Naive thymus-derived CD8-positive, alpha-beta T cell (primary cell): ENCODE data around the gene TNFRSF1A. TPM values are rescaled to one million over a fixed set of nuclear protein-coding genes. Genes with fewer than 3 reads are reported as not detected.

ENCODE experiments used
- ATAC-seq, 2 donors: fragments of 150-1000 bp; cut with Tn5 transposase in 1 of 2; sonication (Bioruptor Pico), chemical (Tn5 transposase) in 1 of 2; 1 replicate in 1 of 2; 2 replicates in 1 of 2; pipeline ENCODE4 v1.10.0; 2021; ENCODE audit warnings: mild to moderate bottlenecking in 2 of 2, moderate library complexity in 2 of 2
- POLR2A ChIA-PET: fragments of 350-600 bp; sonication (Branson Sonifier 250); formaldehyde crosslinking; loops from one replicate; lab custom pipeline; 2021; ENCODE audit warnings: antibody characterized with exemption; lab: Charles Lee
- DNase-seq, 10 donors: peaks; one replicate each; pipeline versions ENCODE4 v3.0.0 to v3.0.0-alpha.2; 2020 to 2022
- H3K27ac Mint-ChIP-seq, 10 donors: one replicate each; pipeline ENCODE4 v1.8.0; 2020 to 2022; ENCODE audit warnings: mild to moderate bottlenecking in 10 of 10, mixed read lengths in 10 of 10, moderate library complexity in 4 of 10, inconsistent platforms in 1 of 10
- H3K27me3 Mint-ChIP-seq, 5 donors: one replicate each; pipeline ENCODE4 v1.8.0; 2021 to 2022; ENCODE audit warnings: mixed read lengths in 5 of 5
- H3K36me3 Mint-ChIP-seq, 3 donors: one replicate each; pipeline ENCODE4 v1.8.0; 2020 to 2022; ENCODE audit warnings: mixed read lengths in 3 of 3, mild to moderate bottlenecking in 2 of 3, inconsistent platforms in 1 of 3
- H3K4me1 Mint-ChIP-seq, 4 donors: one replicate each; pipeline ENCODE4 v1.8.0; 2021 to 2022; ENCODE audit warnings: mixed read lengths in 4 of 4
- H3K4me3 Mint-ChIP-seq, 10 donors: one replicate each; pipeline ENCODE4 v1.8.0; 2020 to 2022; ENCODE audit warnings: mild to moderate bottlenecking in 10 of 10, mixed read lengths in 10 of 10, moderate library complexity in 6 of 10, inconsistent platforms in 1 of 10
- H3K9me3 Mint-ChIP-seq, 9 donors: one replicate each; pipeline ENCODE4 v1.8.0; 2020 to 2022; ENCODE audit warnings: mixed read lengths in 9 of 9, mild to moderate bottlenecking in 3 of 9, inconsistent platforms in 1 of 9, moderate library complexity in 1 of 9
- polyA plus RNA-seq, 3 donors: library from polyadenylated mRNA; unstranded; fragments of 300-500 nt; fragmentation: Illumina TruSeq; gene quantifications; one replicate each; pipeline ENCODE4 v1.2.3, GENCODE V29; 2021
- total RNA-seq, 8 experiments: library from RNA in 2 of 8; stranded (reverse) in 2 of 8; gene quantifications; one replicate each; pipeline ENCODE4 v1.2.3 and lab custom pipeline; 2021 to 2026

TNFRSF1A gene
- total and polyA plus RNA-seq, 5 experiments from 2014 or later: 19.5 to 97.6 (median 43.7) TPM

DNA sequence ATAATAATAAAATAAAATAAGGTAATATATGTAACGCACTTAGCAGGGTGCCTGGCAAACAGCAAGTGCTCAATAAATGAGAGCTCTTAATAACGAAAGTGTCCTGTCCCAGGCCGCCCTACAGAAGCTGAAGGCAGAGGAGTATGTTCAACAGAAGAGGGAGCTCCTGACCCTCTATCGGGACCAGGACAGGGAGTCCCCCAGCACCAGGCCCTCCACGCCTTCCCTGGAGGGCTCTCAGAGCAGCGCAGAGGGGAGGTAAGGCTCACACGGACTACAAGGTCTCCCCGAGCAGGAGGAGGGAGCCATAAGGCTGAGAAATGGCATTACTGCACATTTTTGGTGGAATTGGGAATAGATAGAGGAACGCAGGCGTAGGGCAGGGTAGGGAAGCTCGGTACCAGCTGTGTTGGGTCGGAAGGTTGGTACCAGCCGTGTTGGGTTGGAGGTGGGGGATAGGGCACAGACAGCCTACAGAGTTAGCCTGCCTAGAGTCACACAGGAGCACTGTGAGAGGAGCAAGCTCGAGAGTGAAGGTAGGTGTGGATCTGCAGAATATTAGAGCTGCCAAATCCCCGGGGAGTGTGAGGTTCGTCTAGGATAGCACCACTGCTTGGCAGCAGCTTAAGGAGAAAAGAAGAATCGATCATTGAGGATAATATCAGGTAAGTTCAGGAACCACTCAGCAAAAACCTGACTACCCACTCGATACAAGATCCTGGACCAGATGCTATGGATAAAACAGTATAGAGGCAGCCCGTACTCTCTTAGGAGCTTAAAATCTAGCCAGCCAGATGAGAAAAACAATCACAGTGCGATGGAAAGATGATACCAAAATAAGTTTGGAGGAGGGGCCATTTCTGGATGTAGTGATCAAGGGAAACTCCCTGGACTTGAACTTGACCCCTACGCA is 15.3 kb downstream of the TNFRSF1A start:
- DNase-seq (peak in 1 of 10 donors; percentile 27), ATAC-seq (peak; percentile 23 to 33)
- no peaks in the 10 kb centered on the region for H3K9me3 Mint-ChIP-seq
- peak overlapping the region in 1 of 10 donors; percentile 31 for H3K4me3 Mint-ChIP-seq
- peaks cover 0 to 6% (median 0%) of the 10 kb centered on the region in 5 donors for H3K27me3 Mint-ChIP-seq
- H3K4me1 Mint-ChIP-seq: peaks cover 37 to 70% (median 62%) of the 10 kb centered on the region in 4 donors
- H3K27ac Mint-ChIP-seq: peak overlapping the region; percentile 60 to 92 (median 84)
- POLR2A ChIA-PET: interaction anchor here (0.6 to 1.8 kb wide), 12 partner anchors 9 to 144 kb away, joined by 3 to 9 read pairs (median 4); partner anchors contain the start of genes TAPBPL, TNFRSF1A and VAMP1
- peaks cover 0 to 43% (median 10%) of the 10 kb centered on the region in 3 donors for H3K36me3 Mint-ChIP-seq

DNA sequence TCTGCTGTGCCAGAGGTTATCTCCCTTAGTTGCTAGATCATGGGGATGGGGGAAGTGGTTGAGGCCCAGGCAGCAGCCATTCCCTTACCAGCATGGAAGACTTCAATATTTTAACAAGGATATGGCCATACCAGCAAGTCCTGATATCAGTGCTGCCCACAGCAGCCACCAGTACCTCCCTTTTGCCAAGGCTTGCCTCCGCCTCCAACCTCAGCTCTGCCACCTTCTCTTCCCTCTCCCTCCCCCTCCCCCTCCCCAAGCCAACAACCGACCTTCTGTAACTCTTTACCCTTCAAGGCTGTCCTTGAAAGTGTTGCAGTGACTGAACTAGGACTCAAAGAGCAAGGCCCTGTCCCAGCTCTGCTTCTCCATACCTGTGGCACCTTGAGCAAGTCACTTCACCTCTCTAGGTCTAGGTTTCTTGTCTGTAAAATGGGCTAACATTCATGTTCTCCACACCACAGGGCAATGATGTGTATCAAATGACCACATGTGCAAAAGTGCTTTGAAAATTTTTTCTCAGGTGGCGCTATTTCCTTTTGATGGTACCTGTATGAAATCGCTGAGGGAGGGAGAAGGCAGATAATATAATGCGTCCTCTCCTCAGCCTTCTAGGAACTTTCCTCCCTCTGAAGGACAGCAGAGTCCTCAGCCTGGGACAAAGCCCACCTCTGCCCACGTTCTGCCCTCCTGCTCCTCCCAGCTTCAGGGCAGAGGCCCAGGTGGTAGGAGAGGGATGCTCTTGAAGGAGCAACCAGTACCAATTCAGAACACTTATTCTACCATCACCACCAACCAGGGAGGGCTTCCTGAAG is 16.7 kb downstream of the TNFRSF1A start:
- ATAC-seq: peak in 1 of 2 donors; percentile 11
- Mint-ChIP-seq H3K4me1 (peaks cover 33 to 66% (median 56%) of the 10 kb centered on the region in 4 donors), H3K9me3 (no peaks in the 10 kb centered on the region), H3K27me3 (peaks cover 0 to 5% (median 0%) of the 10 kb centered on the region in 5 donors), H3K27ac (peak overlapping the region; percentile 80 to 94 (median 90)), H3K36me3 (peaks cover 0 to 28% (median 0%) of the 10 kb centered on the region in 3 donors), H3K4me3 (peak overlapping the region in 9 of 10 donors; percentile 4 to 78 (median 66))
- DNase-seq: no peak
- POLR2A ChIA-PET: interaction anchor here (0.9 to 1.7 kb wide), 6 partner anchors 10 to 215 kb away, joined by 3 to 16 read pairs (median 3); partner anchors contain the start of gene MRPL51

DNA sequence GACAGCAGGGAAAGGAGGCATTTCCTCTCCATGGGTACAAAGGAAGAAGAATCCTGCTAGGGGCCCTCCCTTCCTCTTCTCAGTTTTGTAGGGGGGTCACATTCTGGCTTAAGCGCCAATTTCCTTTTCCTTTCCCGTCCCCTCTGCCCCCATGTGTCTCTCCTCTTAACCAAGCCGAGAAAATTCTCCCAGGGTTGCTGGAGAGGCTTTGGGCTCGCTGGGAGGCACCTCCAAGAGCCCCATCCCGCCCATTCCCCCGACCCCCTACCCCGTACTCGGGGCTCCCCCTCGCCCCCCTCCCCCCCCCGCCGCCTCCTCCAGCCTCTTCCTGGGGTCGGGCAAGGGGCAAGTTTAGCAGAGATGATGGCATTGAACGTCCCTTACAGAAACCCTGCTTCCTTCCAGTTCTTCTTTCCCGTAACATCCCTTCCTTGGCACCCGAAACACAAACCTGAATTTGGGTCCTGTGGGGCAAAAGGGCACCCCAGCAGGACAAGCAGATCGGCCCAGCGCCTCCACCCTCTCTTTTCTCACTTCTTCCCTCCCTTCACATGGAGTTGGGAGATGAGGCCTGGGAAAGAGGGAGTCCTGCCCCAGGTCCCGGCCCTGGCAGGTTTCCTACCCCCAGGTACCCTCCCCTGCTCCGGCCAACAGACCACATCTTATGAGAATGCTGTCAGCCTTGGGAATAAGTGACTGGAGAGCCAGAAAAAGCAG is 17.7 kb downstream of the TNFRSF1A start:
- H3K4me3 Mint-ChIP-seq: peak overlapping the region; percentile 75 to 96 (median 84)
- H3K27ac Mint-ChIP-seq: peak overlapping the region; percentile 89 to 96 (median 92)
- H3K4me1 Mint-ChIP-seq: peaks cover 42 to 76% (median 64%) of the 10 kb centered on the region in 4 donors
- DNase-seq (no peak), ATAC-seq (no peak)
- POLR2A ChIA-PET: interaction anchor here (0.6 to 2.7 kb wide), 9 partner anchors 11 to 216 kb away, joined by 3 to 31 read pairs (median 6); partner anchors contain the start of gene MRPL51
- H3K9me3 Mint-ChIP-seq: no peaks in the 10 kb centered on the region
- H3K36me3 Mint-ChIP-seq: peaks cover 0 to 22% (median 0%) of the 10 kb centered on the region in 3 donors
- peaks cover 0 to 10% (median 0%) of the 10 kb centered on the region in 5 donors for H3K27me3 Mint-ChIP-seq

DNA sequence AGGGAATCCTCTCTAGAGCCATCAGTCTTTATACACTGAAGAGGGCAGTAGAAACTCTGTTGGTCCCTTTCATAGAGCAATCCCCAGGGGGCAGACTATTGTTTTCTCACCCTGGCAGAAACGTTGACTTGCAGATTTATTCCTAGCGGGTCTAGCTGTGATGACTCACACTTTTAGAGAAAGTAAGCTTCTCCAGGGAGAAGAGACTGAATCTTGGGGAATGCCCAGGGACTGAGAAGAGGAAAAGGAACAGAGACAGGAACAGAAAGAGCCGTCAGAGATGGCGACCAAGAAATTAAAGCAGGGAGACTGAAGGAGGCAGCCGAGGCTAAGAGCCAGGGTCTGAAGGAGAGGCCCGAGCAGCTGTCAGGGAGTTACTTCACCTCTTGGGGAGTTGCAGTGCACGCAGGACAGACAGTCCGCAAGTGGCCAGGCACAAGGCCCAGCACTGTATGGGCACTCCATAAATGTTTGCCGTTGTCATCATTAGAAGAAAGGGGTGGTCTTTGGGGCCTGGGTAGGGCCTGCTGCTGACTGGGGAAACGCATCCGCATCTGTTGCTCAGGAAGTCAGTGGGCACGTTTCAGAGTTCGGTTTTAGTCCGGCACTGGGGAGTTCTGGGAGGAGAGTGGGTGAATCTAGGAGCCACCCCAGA is 18.4 kb downstream of the TNFRSF1A start:
- Mint-ChIP-seq H3K27me3 (peaks cover 0 to 10% (median 0%) of the 10 kb centered on the region in 5 donors), H3K36me3 (peaks cover 0 to 16% (median 0%) of the 10 kb centered on the region in 3 donors), H3K4me1 (peaks cover 45 to 79% (median 69%) of the 10 kb centered on the region in 4 donors), H3K27ac (peak overlapping the region; percentile 89 to 96 (median 92)), H3K9me3 (no peaks in the 10 kb centered on the region), H3K4me3 (peak overlapping the region; percentile 75 to 96 (median 84))
- peak in 7 of 10 donors; percentile 26 to 61 (median 41) for DNase-seq
- POLR2A ChIA-PET: interaction anchor here (0.6 to 2.7 kb wide), 12 partner anchors 12 to 214 kb away, joined by 3 to 31 read pairs (median 4); no protein-coding TSS in a partner anchor
- ATAC-seq: peak; percentile 82

DNA sequence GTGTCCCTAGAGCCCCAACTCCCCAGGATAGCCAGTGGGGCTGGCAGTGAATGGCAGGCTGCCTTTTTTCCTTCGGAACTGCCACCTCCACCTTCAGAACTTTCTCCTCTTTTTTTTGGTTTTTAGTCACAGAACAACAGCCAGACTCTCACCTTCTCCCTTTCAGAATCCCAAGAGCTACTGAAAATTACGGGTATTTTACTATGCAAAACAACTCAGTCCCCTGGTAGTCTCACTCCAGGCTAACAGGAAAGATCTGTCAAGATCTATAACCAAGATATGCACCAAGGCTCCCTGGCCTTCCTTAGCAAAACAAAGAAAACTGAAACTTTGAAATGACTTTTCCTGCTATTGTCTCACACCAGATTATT is 18.9 kb downstream of the TNFRSF1A start:
- H3K9me3 Mint-ChIP-seq: no peaks in the 10 kb centered on the region
- ATAC-seq (peak in 1 of 2 donors; percentile 15), DNase-seq (no peak)
- peaks cover 0 to 10% (median 0%) of the 10 kb centered on the region in 5 donors for H3K27me3 Mint-ChIP-seq
- H3K4me1 Mint-ChIP-seq: peaks cover 49 to 82% (median 74%) of the 10 kb centered on the region in 4 donors
- H3K4me3 Mint-ChIP-seq: peak overlapping the region; percentile 75 to 96 (median 84)
- H3K27ac Mint-ChIP-seq: peak overlapping the region; percentile 89 to 96 (median 92)
- H3K36me3 Mint-ChIP-seq: peaks cover 0 to 11% (median 0%) of the 10 kb centered on the region in 3 donors
- POLR2A ChIA-PET: interaction anchor here (0.7 to 2.7 kb wide), 11 partner anchors 12 to 215 kb away, joined by 3 to 31 read pairs (median 5); no protein-coding TSS in a partner anchor

DNA sequence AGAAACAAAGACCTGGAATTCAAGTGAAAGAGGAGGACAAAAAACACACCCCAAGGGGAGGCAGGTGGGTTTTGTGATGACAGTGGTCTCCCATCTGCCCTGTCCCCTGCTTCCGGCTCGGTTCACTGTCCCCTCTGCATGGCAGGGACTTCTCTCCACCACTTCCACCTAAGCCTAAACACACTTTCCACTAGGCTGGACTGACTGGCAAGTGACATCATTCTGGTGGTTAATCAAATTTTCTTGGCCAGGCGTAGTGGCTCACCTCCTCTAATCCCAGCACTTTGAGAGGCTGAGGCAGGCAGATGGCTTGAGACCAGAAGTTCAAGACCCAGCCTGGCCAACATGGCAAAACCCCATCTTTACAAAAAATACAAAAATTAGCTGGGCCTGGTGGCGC is 19.5 kb downstream of the TNFRSF1A start:
- Mint-ChIP-seq H3K4me1 (peaks cover 53 to 87% (median 80%) of the 10 kb centered on the region in 4 donors), H3K36me3 (peaks cover 0 to 10% (median 0%) of the 10 kb centered on the region in 3 donors), H3K27me3 (peaks cover 0 to 10% (median 0%) of the 10 kb centered on the region in 5 donors), H3K4me3 (peak overlapping the region in 1 of 10 donors; percentile 44), H3K27ac (peak overlapping the region; percentile 29 to 94 (median 83)), H3K9me3 (no peaks in the 10 kb centered on the region)
- DNase-seq: no peak
- no peak for ATAC-seq
- POLR2A ChIA-PET: interaction anchor here (0.7 to 2.7 kb wide), 7 partner anchors 13 to 215 kb away, joined by 3 to 31 read pairs (median 4); no protein-coding TSS in a partner anchor

DNA sequence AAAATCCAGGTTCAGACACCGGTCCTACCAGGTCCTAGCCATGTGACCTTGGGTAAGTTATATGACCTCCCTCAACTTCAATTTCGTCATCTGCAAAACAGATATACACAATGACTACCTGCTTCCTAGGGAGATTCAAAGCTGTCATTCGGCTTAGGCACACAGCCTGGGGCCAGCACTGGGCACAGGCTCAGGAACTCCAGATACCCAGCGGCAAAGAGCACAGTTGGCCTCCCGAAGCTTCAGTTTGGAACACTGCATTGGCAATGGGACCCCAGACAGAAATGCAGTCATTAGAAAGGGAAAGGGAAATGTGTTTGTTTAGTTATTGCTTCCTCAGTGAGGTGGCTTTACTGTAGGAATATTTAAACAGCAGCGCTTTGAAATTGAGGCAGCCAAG is 20.0 kb downstream of the TNFRSF1A start:
- ATAC-seq (no peak), DNase-seq (no peak)
- Mint-ChIP-seq H3K27ac (peak overlapping the region; percentile 61 to 94 (median 83)), H3K9me3 (no peaks in the 10 kb centered on the region), H3K4me3 (peak overlapping the region in 5 of 10 donors; percentile 26 to 50 (median 44)), H3K4me1 (peaks cover 53 to 86% (median 80%) of the 10 kb centered on the region in 4 donors), H3K36me3 (peaks cover 0 to 7% (median 0%) of the 10 kb centered on the region in 3 donors), H3K27me3 (peaks cover 0 to 10% (median 0%) of the 10 kb centered on the region in 5 donors)
- POLR2A ChIA-PET: interaction anchor here (0.6 to 2.7 kb wide), 5 partner anchors 13 to 46 kb away, joined by 3 to 31 read pairs (median 10); no protein-coding TSS in a partner anchor

DNA sequence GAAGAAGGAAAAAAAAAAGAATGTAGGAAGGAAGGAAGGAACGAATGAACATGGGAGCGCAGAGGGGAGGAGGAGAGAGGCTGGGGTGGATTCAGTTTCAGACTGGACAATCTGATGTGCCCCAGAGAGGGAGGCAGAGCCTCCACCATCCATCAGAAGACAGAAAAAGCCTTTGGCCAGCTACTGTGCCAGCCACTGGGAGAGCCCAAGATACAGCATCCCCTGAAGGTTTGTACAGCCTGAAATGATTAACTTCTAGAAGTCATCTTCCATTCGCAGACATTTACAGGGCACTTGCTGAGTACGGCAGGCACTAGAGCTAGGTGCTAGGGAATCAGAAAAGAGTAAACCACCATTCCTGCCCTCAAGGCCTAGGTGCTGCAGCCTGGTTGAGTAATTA is 22.4 kb downstream of the TNFRSF1A start:
- no peaks in the 10 kb centered on the region for H3K9me3 Mint-ChIP-seq
- POLR2A ChIA-PET: interaction anchor here (1.2 to 1.8 kb wide), 4 partner anchors 10 to 48 kb away, joined by 3 to 6 read pairs (median 5); no protein-coding TSS in a partner anchor
- H3K4me1 Mint-ChIP-seq: peaks cover 37 to 64% (median 59%) of the 10 kb centered on the region in 4 donors
- peak overlapping the region in 7 of 10 donors; percentile 37 to 77 (median 60) for H3K27ac Mint-ChIP-seq
- ATAC-seq (no peak), DNase-seq (no peak)
- peaks cover 0 to 10% (median 0%) of the 10 kb centered on the region in 5 donors for H3K27me3 Mint-ChIP-seq
- H3K4me3 Mint-ChIP-seq: no peak overlapping the region
- H3K36me3 Mint-ChIP-seq: no peaks in the 10 kb centered on the region

DNA sequence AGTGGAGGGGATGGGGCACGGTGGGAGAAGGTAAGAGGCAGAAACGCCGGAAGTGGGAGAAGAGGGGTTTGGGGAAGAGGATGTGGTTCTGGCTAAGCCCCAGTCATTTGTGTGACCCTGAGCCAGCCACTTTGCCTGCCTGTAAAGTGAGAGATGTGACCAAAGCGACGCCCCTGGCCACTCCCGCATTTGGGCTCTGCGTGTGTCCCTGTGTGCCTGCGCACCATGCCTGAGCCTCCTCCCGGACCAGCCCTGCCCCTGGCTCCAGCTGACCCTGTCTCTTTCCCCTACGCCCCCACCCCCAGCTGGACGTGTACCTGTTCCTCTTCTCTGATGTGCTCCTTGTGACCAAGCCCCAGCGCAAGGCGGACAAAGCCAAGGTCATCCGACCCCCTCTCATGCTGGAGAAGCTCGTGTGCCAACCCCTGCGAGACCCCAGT is 23.4 kb downstream of the TNFRSF1A start:
- no peak for DNase-seq
- ATAC-seq: peak; percentile 16 to 21
- peaks cover 0 to 10% (median 0%) of the 10 kb centered on the region in 5 donors for H3K27me3 Mint-ChIP-seq
- peak overlapping the region in 9 of 10 donors; percentile 8 to 77 (median 69) for H3K4me3 Mint-ChIP-seq
- POLR2A ChIA-PET: interaction anchor here (0.5 to 1.7 kb wide), 4 partner anchors 11 to 182 kb away, joined by 3 to 5 read pairs (median 4); no protein-coding TSS in a partner anchor
- H3K27ac Mint-ChIP-seq: peak overlapping the region; percentile 10 to 87 (median 64)
- H3K9me3 Mint-ChIP-seq: no peaks in the 10 kb centered on the region
- H3K36me3 Mint-ChIP-seq: no peaks in the 10 kb centered on the region
- peaks cover 31 to 54% (median 49%) of the 10 kb centered on the region in 4 donors for H3K4me1 Mint-ChIP-seq

DNA sequence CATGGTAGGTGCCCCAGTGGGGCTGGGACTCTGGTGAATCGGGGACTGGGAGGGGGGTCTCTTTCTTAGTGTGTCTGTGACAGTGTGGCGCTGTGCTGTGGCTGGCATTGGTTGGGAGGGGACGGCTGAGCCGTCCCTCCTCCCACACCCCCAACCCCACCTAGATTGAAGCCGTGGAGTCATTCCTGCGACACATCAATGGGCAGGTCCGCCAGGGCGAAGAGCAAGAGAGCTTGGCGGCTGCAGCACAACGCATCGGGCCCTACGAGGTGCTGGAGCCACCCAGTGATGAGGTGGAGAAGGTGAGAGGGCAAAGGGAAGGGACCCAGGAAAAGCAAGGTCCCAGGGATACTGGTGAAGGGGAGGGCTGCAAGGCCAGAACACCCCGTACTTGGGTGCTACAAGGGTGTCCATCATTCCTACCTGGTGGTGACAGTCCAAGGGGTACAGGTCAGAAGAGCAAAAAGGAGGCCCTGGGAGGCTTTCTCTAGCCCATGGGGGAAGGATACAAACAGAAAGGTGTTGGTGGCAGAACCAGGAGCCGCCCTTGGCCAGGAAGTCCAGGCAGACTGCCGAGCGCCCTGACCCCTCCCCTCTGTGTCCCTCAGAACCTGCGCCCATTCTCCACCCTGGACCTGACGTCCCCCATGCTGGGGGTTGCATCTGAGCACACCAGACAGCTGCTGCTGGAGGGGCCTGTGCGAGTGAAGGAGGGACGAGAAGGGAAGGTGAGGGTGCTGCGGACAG is 24.0 kb downstream of the TNFRSF1A start:
- H3K36me3 Mint-ChIP-seq: no peaks in the 10 kb centered on the region
- POLR2A ChIA-PET: interaction anchor here (0.6 to 1.7 kb wide), 2 partner anchors 22 to 34 kb away, joined by 3 to 5 read pairs; no protein-coding TSS in a partner anchor
- H3K27ac Mint-ChIP-seq: peak overlapping the region in 9 of 10 donors; percentile 10 to 87 (median 73)

More for the DNA sequence above, 24.0 kb downstream of the TNFRSF1A start:
- Mint-ChIP-seq H3K4me1 (peaks cover 25 to 48% (median 43%) of the 10 kb centered on the region in 4 donors), H3K27me3 (peaks cover 0 to 7% (median 0%) of the 10 kb centered on the region in 5 donors), H3K9me3 (no peaks in the 10 kb centered on the region), H3K4me3 (peak overlapping the region; percentile 8 to 79 (median 65))
- DNase-seq (peak in 1 of 10 donors; percentile 64), ATAC-seq (peak; percentile 27 to 50)
